ENCODE results near the gene MILR1. TPM values are rescaled to one million over a fixed set of nuclear protein-coding genes. Genes with fewer than 3 reads are reported as not detected.

Gene MILR1
- total RNA-seq, 2 donors from 2014 or later: 2.0 to 5.3 TPM

DNA sequence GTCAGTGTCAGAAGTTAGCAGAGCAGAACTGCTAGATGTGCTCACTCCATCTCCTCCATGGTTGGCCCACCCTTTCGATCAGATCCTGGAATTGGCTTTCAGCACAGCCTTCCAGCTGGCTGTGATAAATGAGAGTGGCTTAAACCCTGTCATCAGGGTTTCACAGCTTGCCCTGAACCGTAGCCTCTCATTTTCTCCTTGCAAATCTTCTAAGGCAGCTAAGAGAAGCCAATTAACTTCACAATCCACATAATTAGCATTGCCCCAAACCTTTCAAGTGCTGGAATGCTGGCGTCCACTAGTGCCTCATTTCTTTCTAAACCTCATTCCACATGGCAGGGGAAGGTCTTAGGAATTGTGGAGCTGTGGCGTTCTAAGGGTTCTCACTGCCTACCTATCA lies 21.7 kb downstream of the MILR1 start:
- no peaks in the 10 kb centered on the region for H3K27me3 ChIP-seq
- TF ChIP-seq, protein P1, sequence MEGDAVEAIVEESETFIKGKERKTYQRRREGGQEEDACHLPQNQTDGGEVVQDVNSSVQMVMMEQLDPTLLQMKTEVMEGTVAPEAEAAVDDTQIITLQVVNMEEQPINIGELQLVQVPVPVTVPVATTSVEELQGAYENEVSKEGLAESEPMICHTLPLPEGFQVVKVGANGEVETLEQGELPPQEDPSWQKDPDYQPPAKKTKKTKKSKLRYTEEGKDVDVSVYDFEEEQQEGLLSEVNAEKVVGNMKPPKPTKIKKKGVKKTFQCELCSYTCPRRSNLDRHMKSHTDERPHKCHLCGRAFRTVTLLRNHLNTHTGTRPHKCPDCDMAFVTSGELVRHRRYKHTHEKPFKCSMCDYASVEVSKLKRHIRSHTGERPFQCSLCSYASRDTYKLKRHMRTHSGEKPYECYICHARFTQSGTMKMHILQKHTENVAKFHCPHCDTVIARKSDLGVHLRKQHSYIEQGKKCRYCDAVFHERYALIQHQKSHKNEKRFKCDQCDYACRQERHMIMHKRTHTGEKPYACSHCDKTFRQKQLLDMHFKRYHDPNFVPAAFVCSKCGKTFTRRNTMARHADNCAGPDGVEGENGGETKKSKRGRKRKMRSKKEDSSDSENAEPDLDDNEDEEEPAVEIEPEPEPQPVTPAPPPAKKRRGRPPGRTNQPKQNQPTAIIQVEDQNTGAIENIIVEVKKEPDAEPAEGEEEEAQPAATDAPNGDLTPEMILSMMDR (IDR thresholded peaks at IDR 0.05): no peak
- no peak overlapping the region for H3K27ac ChIP-seq
- H3K9ac ChIP-seq (ENCODE audit: low read depth in 2 of 2, low read length in 2 of 2): no peak overlapping the region
- no peaks in the 10 kb centered on the region for H3K4me1 ChIP-seq
- no peak for DNase-seq
- intact Hi-C loops (cut with DNase I): no loop called here
- H3K4me3 ChIP-seq: no peak overlapping the region
- no peaks in the 10 kb centered on the region for H3K9me3 ChIP-seq
- no peaks in the 10 kb centered on the region for H3K36me3 ChIP-seq

DNA sequence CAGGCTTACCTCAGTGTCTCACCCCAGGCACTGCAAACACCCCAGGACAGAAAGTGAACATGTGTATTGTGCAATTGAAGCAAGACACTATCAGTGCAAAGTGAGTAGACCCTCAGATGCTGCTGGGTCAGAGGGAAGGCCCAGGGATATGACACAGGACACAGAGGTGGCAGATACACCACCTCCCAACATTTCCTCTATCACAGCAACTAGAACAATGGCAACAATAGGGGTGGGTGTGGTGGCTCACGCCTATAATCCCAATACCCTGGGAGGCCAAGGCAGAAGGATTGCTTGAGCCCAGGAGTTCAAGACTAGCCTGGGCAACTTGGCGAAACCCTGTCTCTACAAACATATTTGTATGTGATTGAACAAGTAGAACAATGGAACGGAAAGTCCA lies 22.5 kb downstream of the MILR1 start:
- Histone ChIP-seq H3K27me3 (no peaks in the 10 kb centered on the region), H3K9ac (ENCODE audit: low read depth in 2 of 2, low read length in 2 of 2) (no peak overlapping the region), H3K4me1 (no peaks in the 10 kb centered on the region), H3K9me3 (no peaks in the 10 kb centered on the region), H3K27ac (no peak overlapping the region), H3K4me3 (no peak overlapping the region), H3K36me3 (no peaks in the 10 kb centered on the region)
- TF ChIP-seq, protein P1 (IDR thresholded peaks at IDR 0.05): no peak
- intact Hi-C loops (cut with DNase I): no loop called here
- DNase-seq: no peak

DNA sequence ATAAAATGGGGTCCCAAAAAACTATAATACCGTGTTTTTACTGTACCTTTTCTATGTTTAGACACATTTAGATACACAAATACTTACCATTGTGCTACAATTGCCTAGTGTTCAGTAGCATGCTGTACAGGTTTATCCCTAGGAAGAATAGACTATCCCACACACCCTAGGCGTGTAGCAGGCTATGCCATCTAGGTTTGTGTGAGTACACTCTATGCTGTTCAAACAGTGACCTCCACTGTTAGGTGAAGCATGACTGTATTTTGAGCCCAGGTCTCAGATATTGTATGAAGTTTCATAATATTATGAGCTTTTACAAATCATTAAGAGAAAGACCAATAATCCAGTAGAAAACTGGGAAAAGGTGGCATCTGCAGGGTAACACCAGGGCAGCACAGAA lies 23.6 kb downstream of the MILR1 start:
- Histone ChIP-seq H3K9ac (ENCODE audit: low read depth in 2 of 2, low read length in 2 of 2) (no peak overlapping the region), H3K9me3 (no peaks in the 10 kb centered on the region), H3K27me3 (no peaks in the 10 kb centered on the region), H3K36me3 (no peaks in the 10 kb centered on the region), H3K27ac (no peak overlapping the region), H3K4me3 (no peak overlapping the region), H3K4me1 (no peaks in the 10 kb centered on the region)
- no peak for DNase-seq
- TF ChIP-seq, protein P1 (IDR thresholded peaks at IDR 0.05): no peak
- intact Hi-C loops (cut with DNase I): no loop called here

DNA sequence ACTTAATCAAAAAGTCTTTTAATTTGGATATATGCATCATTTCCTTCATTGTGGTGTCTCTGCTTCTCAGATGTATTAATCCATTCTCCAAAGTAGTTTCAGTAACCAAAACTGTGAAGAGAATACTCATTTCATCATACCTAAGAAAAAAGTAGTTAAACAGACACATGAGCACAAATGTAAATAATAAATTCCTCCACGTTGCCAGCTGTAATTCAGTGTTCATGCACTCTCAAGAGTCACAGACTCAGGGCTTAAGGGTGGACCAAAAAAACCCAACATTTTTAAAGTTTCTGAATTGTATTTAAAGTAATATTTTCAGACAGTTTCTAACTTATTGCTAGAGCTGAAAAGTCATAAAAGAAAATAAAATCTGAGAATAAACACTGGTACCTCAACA lies 28.9 kb downstream of the MILR1 start:
- Histone ChIP-seq H3K36me3 (no peaks in the 10 kb centered on the region), H3K4me3 (no peak overlapping the region)
- DNase-seq: no peak

DNA sequence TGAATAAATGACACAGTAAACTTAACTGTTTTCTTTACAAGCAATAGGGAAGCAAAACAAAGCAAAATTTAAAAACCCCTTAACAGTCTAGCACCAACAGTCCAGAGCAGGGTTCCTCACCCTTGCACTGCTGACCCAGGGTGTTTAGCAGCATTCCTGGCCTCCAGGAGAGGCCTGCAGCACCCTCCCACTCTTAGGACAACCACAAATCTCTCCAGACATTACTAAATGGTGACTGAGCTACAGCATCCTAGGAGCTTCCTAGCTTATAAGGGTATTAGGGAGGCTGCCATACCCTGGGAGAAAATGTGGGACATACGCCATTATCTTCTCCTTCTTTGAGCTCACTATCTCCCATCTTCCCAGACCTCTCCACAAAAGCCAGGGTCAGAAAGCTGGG lies 32.0 kb downstream of the MILR1 start:
- Histone ChIP-seq H3K4me1 (no peaks in the 10 kb centered on the region), H3K4me3 (no peak overlapping the region), H3K36me3 (peaks cover 1% of the 10 kb centered on the region), H3K9ac (ENCODE audit: low read depth in 2 of 2, low read length in 2 of 2) (no peak overlapping the region), H3K27me3 (no peaks in the 10 kb centered on the region), H3K27ac (no peak overlapping the region), H3K9me3 (no peaks in the 10 kb centered on the region)
- TF ChIP-seq, protein P1 (IDR thresholded peaks at IDR 0.05): no peak
- DNase-seq: no peak
- intact Hi-C loops (cut with DNase I): no loop called here

More for the DNA sequence above, 28.9 kb downstream of the MILR1 start:
- TF ChIP-seq, protein P1 (IDR thresholded peaks at IDR 0.05): no peak
- H3K27ac ChIP-seq: no peak overlapping the region
- H3K9ac ChIP-seq (ENCODE audit: low read depth in 2 of 2, low read length in 2 of 2): no peak overlapping the region
- no peaks in the 10 kb centered on the region for H3K9me3 ChIP-seq
- intact Hi-C loops (cut with DNase I): no loop called here
- no peaks in the 10 kb centered on the region for H3K4me1 ChIP-seq
- no peaks in the 10 kb centered on the region for H3K27me3 ChIP-seq

DNA sequence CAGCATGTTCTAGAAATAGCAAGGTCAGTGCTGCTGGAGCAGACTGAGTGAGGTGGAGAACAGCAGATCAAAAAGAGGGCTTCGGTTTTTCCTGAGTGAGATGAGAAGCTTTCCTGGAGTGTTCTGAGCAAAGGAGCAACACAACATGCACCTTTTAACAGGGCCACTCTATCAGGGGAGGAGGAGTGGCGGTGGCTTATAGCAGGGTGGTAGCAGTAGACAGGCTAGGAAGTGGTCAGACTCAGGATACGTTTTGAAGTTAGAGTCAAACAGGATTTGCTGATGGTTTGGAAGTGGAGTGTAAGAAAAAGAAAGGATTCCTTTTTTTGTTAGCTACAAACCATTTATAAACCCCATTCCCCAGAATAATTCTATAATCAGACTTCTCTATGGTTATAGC lies 35.5 kb downstream of the MILR1 start:
- Histone ChIP-seq H3K27me3 (no peaks in the 10 kb centered on the region), H3K9ac (ENCODE audit: low read depth in 2 of 2, low read length in 2 of 2) (no peak overlapping the region), H3K36me3 (peaks cover 3% of the 10 kb centered on the region), H3K4me3 (no peak overlapping the region), H3K9me3 (no peaks in the 10 kb centered on the region), H3K27ac (no peak overlapping the region), H3K4me1 (no peaks in the 10 kb centered on the region)
- intact Hi-C loops (cut with DNase I): no loop called here
- TF ChIP-seq, protein P1 (IDR thresholded peaks at IDR 0.05): no peak
- no peak for DNase-seq
